Measurements from ENCODE around the gene ZGLP1.

The ZGLP1 gene

DNA sequence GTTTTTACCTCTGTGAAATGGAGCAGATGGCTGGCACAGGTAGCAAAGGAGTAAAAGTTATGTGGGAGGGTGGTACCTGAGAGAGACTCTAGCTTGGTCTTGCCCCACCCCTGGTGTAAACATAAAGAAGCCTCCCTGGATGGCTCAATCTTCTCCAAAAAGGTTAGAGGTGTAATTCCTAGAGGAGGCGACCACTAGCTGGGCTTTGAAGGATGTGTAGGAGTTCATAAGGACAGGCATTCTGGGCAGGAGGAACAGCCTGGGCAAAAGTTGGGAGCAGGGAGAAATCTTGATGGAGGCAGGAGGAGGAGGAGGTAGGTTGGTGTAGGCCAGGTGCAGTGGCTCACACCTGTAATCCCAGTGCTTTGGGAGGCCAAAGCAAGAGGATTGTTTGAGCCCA lies 30.7 kb downstream of the ZGLP1 start:
- TF ChIP-seq, protein P1, sequence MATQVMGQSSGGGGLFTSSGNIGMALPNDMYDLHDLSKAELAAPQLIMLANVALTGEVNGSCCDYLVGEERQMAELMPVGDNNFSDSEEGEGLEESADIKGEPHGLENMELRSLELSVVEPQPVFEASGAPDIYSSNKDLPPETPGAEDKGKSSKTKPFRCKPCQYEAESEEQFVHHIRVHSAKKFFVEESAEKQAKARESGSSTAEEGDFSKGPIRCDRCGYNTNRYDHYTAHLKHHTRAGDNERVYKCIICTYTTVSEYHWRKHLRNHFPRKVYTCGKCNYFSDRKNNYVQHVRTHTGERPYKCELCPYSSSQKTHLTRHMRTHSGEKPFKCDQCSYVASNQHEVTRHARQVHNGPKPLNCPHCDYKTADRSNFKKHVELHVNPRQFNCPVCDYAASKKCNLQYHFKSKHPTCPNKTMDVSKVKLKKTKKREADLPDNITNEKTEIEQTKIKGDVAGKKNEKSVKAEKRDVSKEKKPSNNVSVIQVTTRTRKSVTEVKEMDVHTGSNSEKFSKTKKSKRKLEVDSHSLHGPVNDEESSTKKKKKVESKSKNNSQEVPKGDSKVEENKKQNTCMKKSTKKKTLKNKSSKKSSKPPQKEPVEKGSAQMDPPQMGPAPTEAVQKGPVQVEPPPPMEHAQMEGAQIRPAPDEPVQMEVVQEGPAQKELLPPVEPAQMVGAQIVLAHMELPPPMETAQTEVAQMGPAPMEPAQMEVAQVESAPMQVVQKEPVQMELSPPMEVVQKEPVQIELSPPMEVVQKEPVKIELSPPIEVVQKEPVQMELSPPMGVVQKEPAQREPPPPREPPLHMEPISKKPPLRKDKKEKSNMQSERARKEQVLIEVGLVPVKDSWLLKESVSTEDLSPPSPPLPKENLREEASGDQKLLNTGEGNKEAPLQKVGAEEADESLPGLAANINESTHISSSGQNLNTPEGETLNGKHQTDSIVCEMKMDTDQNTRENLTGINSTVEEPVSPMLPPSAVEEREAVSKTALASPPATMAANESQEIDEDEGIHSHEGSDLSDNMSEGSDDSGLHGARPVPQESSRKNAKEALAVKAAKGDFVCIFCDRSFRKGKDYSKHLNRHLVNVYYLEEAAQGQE (IDR thresholded peaks at IDR 0.05; ENCODE audit: insufficient read depth in 1 of 2, low read depth in 2 of 2, low read length in 2 of 2), result no peak
- TF ChIP-seq POLR2AphosphoS5 (IDR thresholded peaks at IDR 0.05; ENCODE audit: low read depth, low read length), result no peak
- TF ChIP-seq FOXP2 (optimal IDR thresholded peaks at IDR 0.05; ENCODE audit: borderline replicate concordance, extremely low read depth, extremely low read length, insufficient read depth), result no peak
- no peak for TF ChIP-seq SIN3A (IDR thresholded peaks at IDR 0.05; ENCODE audit: borderline replicate concordance, insufficient read depth, low read length)
- no peak for TF ChIP-seq TAF1 (IDR thresholded peaks at IDR 0.05; ENCODE audit: borderline replicate concordance, insufficient read depth, low read length)

GRCh38 chr19:10277795-10278589 lies 31.6 kb downstream of the ZGLP1 start:
- TF ChIP-seq TAF1 (IDR thresholded peaks at IDR 0.05; ENCODE audit: borderline replicate concordance, insufficient read depth, low read length), result no peak
- TF ChIP-seq SIN3A (IDR thresholded peaks at IDR 0.05; ENCODE audit: borderline replicate concordance, insufficient read depth, low read length), result no peak
- no peak for TF ChIP-seq FOXP2 (optimal IDR thresholded peaks at IDR 0.05; ENCODE audit: borderline replicate concordance, extremely low read depth, extremely low read length, insufficient read depth)
- TF ChIP-seq, protein P1 (IDR thresholded peaks at IDR 0.05; ENCODE audit: insufficient read depth in 1 of 2, low read depth in 2 of 2, low read length in 2 of 2), result no peak
- TF ChIP-seq POLR2AphosphoS5 (IDR thresholded peaks at IDR 0.05; ENCODE audit: low read depth, low read length), result no peak

DNA sequence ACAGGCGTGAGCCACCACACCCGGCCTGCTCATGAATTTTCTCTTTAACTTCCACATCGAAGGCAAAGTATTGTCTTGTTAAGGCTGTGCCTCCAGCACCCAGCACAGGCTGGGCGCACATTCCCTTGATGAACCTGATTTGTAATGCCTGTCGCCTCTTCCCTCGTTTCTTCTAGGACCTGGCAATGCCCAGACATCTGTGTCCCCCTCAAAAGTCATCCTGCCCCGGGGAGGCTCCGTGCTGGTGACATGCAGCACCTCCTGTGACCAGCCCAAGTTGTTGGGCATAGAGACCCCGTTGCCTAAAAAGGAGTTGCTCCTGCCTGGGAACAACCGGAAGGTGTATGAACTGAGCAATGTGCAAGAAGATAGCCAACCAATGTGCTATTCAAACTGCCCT lies 35.0 kb downstream of the ZGLP1 start:
- no peak for TF ChIP-seq FOXP2 (optimal IDR thresholded peaks at IDR 0.05; ENCODE audit: borderline replicate concordance, extremely low read depth, extremely low read length, insufficient read depth)
- TF ChIP-seq POLR2AphosphoS5 (IDR thresholded peaks at IDR 0.05; ENCODE audit: low read depth, low read length), result no peak
- TF ChIP-seq, protein P1 (IDR thresholded peaks at IDR 0.05; ENCODE audit: insufficient read depth in 1 of 2, low read depth in 2 of 2, low read length in 2 of 2), result no peak
- no peak for TF ChIP-seq TAF1 (IDR thresholded peaks at IDR 0.05; ENCODE audit: borderline replicate concordance, insufficient read depth, low read length)
- no peak for TF ChIP-seq SIN3A (IDR thresholded peaks at IDR 0.05; ENCODE audit: borderline replicate concordance, insufficient read depth, low read length)

GRCh38 chr19:10271543-10272086 lies 38.0 kb downstream of the ZGLP1 start:
- no peak for TF ChIP-seq FOXP2 (optimal IDR thresholded peaks at IDR 0.05; ENCODE audit: borderline replicate concordance, extremely low read depth, extremely low read length, insufficient read depth)
- TF ChIP-seq, protein P1 (IDR thresholded peaks at IDR 0.05; ENCODE audit: insufficient read depth in 1 of 2, low read depth in 2 of 2, low read length in 2 of 2), result no peak
- no peak for TF ChIP-seq TAF1 (IDR thresholded peaks at IDR 0.05; ENCODE audit: borderline replicate concordance, insufficient read depth, low read length)
- no peak for TF ChIP-seq SIN3A (IDR thresholded peaks at IDR 0.05; ENCODE audit: borderline replicate concordance, insufficient read depth, low read length)
- TF ChIP-seq POLR2AphosphoS5 (IDR thresholded peaks at IDR 0.05; ENCODE audit: low read depth, low read length), result no peak
